HepG2 (cell line): Measurements from ENCODE around the gene CTDNEP1. TPM values are rescaled to one million over a fixed set of nuclear protein-coding genes. Genes with fewer than 3 reads are reported as not detected.

Experiments used
- ATAC-seq: fragments of 200-7000 bp; cut with Tn5 transposase; 3 replicates; pipeline ENCODE4 v1.9.1; 2020; ENCODE audit warnings: mild to moderate bottlenecking, moderate library complexity
- BruUV-seq: library from RNA; stranded (reverse); fragments of 400-500 nt; replicated peaks from 2 replicates; lab custom pipeline; 2021; lab: Mats Ljungman, UMichigan
- CTCF ChIA-PET: fragments of 300-600 bp; formaldehyde crosslinking; extraction: SDS; loops from one replicate; lab custom pipeline; 2021; ENCODE audit warnings: low total read pairs, inconsistent platforms, low intra/inter-chr PET ratio; lab: Yijun Ruan, JAX
- POLR2A ChIA-PET: fragments of 350-600 bp; sonication (Branson Sonifier 250); formaldehyde crosslinking; loops from one replicate; lab custom pipeline; 2020; ENCODE audit warnings: antibody characterized with exemption, inconsistent platforms; lab: Yijun Ruan, JAX
- DNase-seq: peaks from one replicate; pipeline ENCODE4 v3.0.0-alpha.2; 2015; ENCODE audit warnings: low spot score
- FAIRE-seq: peaks from 3 replicates; lab custom pipeline; 2011; peaks lifted over from hg19 to GRCh38; lab: Jason Lieb, UNC
- H2AFZ ChIP-seq: one replicate; pipeline ENCODE4 v1.6.1; 2011; ENCODE audit warnings: low read length, inconsistent platforms
- H3K27ac ChIP-seq: fragments of 300-600 bp; 3 replicates; pipeline ENCODE4 v1.8.0; 2011; ENCODE audit warnings: mixed run types, mild to moderate bottlenecking, mixed read lengths, low read length, inconsistent platforms; ENCODE audit not compliant: insufficient read depth; ENCODE audit errors: extremely low read length
- H3K27me3 ChIP-seq, 2 experiments: fragments of 200-600 bp in 1 of 2; 2 replicates in 1 of 2; 3 replicates in 1 of 2; pipeline versions ENCODE4 v1.6.0 to v1.8.0; 2011; ENCODE audit warnings: low read length in 2 of 2, mild to moderate bottlenecking in 2 of 2, moderate library complexity in 2 of 2, inconsistent platforms in 1 of 2; ENCODE audit not compliant: insufficient read depth in 2 of 2, control insufficient read depth in 1 of 2
- H3K36me3 ChIP-seq, 2 experiments: fragments of 200-600 bp in 1 of 2; replicated peaks in 1 of 2; 2 replicates in 1 of 2; 3 replicates in 1 of 2; pipeline versions ENCODE4 v1.5.1 to v1.8.0; 2011; ENCODE audit warnings: low read length in 2 of 2, inconsistent platforms in 1 of 2; ENCODE audit not compliant: insufficient read depth in 2 of 2, control insufficient read depth in 1 of 2
- H3K4me1 ChIP-seq: 2 replicates; pipeline ENCODE4 v1.5.1; 2012; ENCODE audit warnings: low read length, inconsistent platforms; ENCODE audit not compliant: insufficient read depth
- H3K4me2 ChIP-seq: 2 replicates; pipeline ENCODE4 v1.6.0; 2011; ENCODE audit warnings: low read depth, low read length, inconsistent platforms
- H3K4me3 ChIP-seq, 3 experiments: fragments of 200-600 bp in 1 of 3; sonication (generic), shearing (Covaris generic) in 1 of 3; replicated peaks in 1 of 3; 2 replicates each; pipeline ENCODE4 v1.5.1; 2011 to 2016; ENCODE audit warnings: low read length in 3 of 3, inconsistent platforms in 2 of 3, low read depth in 2 of 3, mild to moderate bottlenecking in 2 of 3, control low read depth in 1 of 3, mixed read lengths in 1 of 3; ENCODE audit not compliant: insufficient read depth in 1 of 3
- H3K79me2 ChIP-seq: one replicate; pipeline ENCODE4 v1.6.1; 2011; ENCODE audit warnings: low read length, inconsistent platforms; ENCODE audit not compliant: insufficient read depth
- H3K9ac ChIP-seq: 2 replicates; pipeline ENCODE4 v1.6.0; 2011; ENCODE audit warnings: mild to moderate bottlenecking, low read depth, low read length, inconsistent platforms; ENCODE audit not compliant: insufficient read depth
- H3K9me3 ChIP-seq: 2 replicates; pipeline ENCODE4 v1.5.1; 2012; ENCODE audit warnings: mild to moderate bottlenecking, low read length
- H4K20me1 ChIP-seq: 2 replicates; pipeline ENCODE4 v1.6.0; 2011; ENCODE audit warnings: inconsistent platforms, mild to moderate bottlenecking, low read length, moderate library complexity; ENCODE audit not compliant: insufficient read depth
- ATRX ChIP-seq: sonication (generic); formaldehyde crosslinking; IDR thresholded peaks from 2 replicates; pipeline ENCODE4 v1.4.0; 2020; ENCODE audit warnings: missing genetic modification reagents, borderline replicate concordance
- CBFB ChIP-seq: sonication (generic); formaldehyde crosslinking; IDR thresholded peaks from 2 replicates; pipeline ENCODE4 v1.4.0; 2020; ENCODE audit warnings: missing genetic modification reagents
- GFI1 ChIP-seq: sonication (generic); formaldehyde crosslinking; IDR thresholded peaks from 2 replicates; pipeline ENCODE4 v1.5.0; 2020; ENCODE audit warnings: missing genetic modification reagents, mild to moderate bottlenecking, borderline replicate concordance
- MYNN ChIP-seq: sonication (generic); formaldehyde crosslinking; IDR thresholded peaks from 2 replicates; pipeline ENCODE4 v1.4.0; 2020; ENCODE audit warnings: mild to moderate bottlenecking, low read depth, missing genetic modification reagents
- SAFB2 ChIP-seq: sonication (generic); formaldehyde crosslinking; IDR thresholded peaks from 2 replicates; pipeline ENCODE4 v1.5.1; 2020; ENCODE audit warnings: missing genetic modification reagents, low read depth, mild to moderate bottlenecking, borderline replicate concordance
- SNAI1 ChIP-seq: sonication (generic); formaldehyde crosslinking; IDR thresholded peaks from 2 replicates; pipeline ENCODE4 v1.5.0; 2020; ENCODE audit warnings: mild to moderate bottlenecking, missing genetic modification reagents, borderline replicate concordance
- TAF1 ChIP-seq: sonication (generic); formaldehyde crosslinking; IDR thresholded peaks from 2 replicates; pipeline ENCODE4 v1.4.0; 2020; ENCODE audit warnings: missing genetic modification reagents
- TEAD3 ChIP-seq: optimal IDR thresholded peaks from 2 replicates; pipeline ENCODE3; 2016; ENCODE audit warnings: borderline replicate concordance
- ZNF10 ChIP-seq: sonication (generic); formaldehyde crosslinking; IDR thresholded peaks from 2 replicates; pipeline ENCODE4 v1.4.0; 2020; ENCODE audit warnings: mild to moderate bottlenecking, low read depth, missing genetic modification reagents, borderline replicate concordance
- ZNF543 ChIP-seq: sonication (generic); formaldehyde crosslinking; IDR thresholded peaks from 2 replicates; pipeline ENCODE4 v1.4.0; 2020; ENCODE audit warnings: mild to moderate bottlenecking, missing genetic modification reagents
- ZNF556 ChIP-seq: sonication (generic); formaldehyde crosslinking; IDR thresholded peaks from 2 replicates; pipeline ENCODE4 v1.4.0; 2020; ENCODE audit warnings: mild to moderate bottlenecking, missing genetic modification reagents, borderline replicate concordance
- ZNF598 ChIP-seq: sonication (generic); formaldehyde crosslinking; IDR thresholded peaks from 2 replicates; pipeline ENCODE4 v1.5.1; 2020; ENCODE audit warnings: mild to moderate bottlenecking, missing genetic modification reagents, borderline replicate concordance
- ZNF605 ChIP-seq: sonication (generic); formaldehyde crosslinking; IDR thresholded peaks from 2 replicates; pipeline ENCODE4 v1.8.0; 2022; ENCODE audit warnings: mild to moderate bottlenecking, missing genetic modification reagents
- ZNF773 ChIP-seq: sonication (generic); formaldehyde crosslinking; IDR thresholded peaks from 2 replicates; pipeline ENCODE4 v1.4.0; 2020; ENCODE audit warnings: missing genetic modification reagents, borderline replicate concordance
- ZSCAN29 ChIP-seq: sonication (generic); formaldehyde crosslinking; conservative IDR thresholded peaks from 2 replicates; pipeline ENCODE4 v1.4.0; 2020; ENCODE audit warnings: mild to moderate bottlenecking, missing genetic modification reagents
- WGBS: methylation state at CpG from one replicate; pipeline ENCODE4 v1.1.6; 2017; ENCODE audit warnings: low lambda C conversion rate; 5-methylcytosine and 5-hydroxymethylcytosine counted together
- in situ Hi-C: cut with HindIII; loops from 2 replicates; pipeline ENCODE4 v1.10.0; 2017; ENCODE audit warnings: low pct_unique_long_range_greater_than_20kb; ENCODE audit not compliant: extremely low pct_ligation_motif_present
- intact Hi-C: fragments of 100-400 bp; cut with micrococcal nuclease; formaldehyde crosslinking; loops from one replicate; pipeline ENCODE4 v1.10.0; 2022; ENCODE audit not compliant: unreplicated experiment
- polyA plus RNA-seq, 8 experiments: library from polyadenylated mRNA; depleted of rRNA in 3 of 8; stranded (reverse) in 7 of 8; unstranded in 1 of 8; fragments of >200 nt; fragmentation: Illumina TruSeq in 4 of 8; extraction: Trizol in 4 of 8; gene quantifications; 2 replicates each; pipeline versions ENCODE4 v1.2.1 to v1.2.3, GENCODE V29; 2011 to 2016; ENCODE audit warnings: low read depth in 4 of 8, missing spikeins in 1 of 8, mixed read lengths in 1 of 8; ENCODE audit not compliant: insufficient read depth in 1 of 8
- total RNA-seq, 5 experiments: library from RNA; depleted of rRNA; stranded (reverse); fragments of >200 nt; fragmentation: Illumina TruSeq; extraction: Trizol; gene quantifications; 2 replicates each; pipeline ENCODE4 v1.2.3, GENCODE V29; 2016; ENCODE audit warnings: low read depth in 1 of 5
- TF ChIP-seq, protein P1 (sequence below): sonication (generic); formaldehyde crosslinking; IDR thresholded peaks from 2 replicates; pipeline ENCODE4 v1.5.0; 2020; ENCODE audit warnings: mild to moderate bottlenecking, missing genetic modification reagents, borderline replicate concordance
- TF ChIP-seq, protein P2 (sequence below): sonication (generic); formaldehyde crosslinking; IDR thresholded peaks from 2 replicates; pipeline ENCODE4 v1.4.0; 2020; ENCODE audit warnings: missing genetic modification reagents, mild to moderate bottlenecking, borderline replicate concordance
- TF ChIP-seq, protein P3 (sequence below): sonication (generic); formaldehyde crosslinking; IDR thresholded peaks from 2 replicates; pipeline ENCODE4 v1.4.0; 2020; ENCODE audit warnings: missing genetic modification reagents, mild to moderate bottlenecking, borderline replicate concordance

The CTDNEP1 gene
- total and polyA plus RNA-seq, 2 of the 13 experiments (the other 11 are each of a cell fraction or from before 2014, with no cell fraction given), result 19.8 to 118 TPM

DNA sequence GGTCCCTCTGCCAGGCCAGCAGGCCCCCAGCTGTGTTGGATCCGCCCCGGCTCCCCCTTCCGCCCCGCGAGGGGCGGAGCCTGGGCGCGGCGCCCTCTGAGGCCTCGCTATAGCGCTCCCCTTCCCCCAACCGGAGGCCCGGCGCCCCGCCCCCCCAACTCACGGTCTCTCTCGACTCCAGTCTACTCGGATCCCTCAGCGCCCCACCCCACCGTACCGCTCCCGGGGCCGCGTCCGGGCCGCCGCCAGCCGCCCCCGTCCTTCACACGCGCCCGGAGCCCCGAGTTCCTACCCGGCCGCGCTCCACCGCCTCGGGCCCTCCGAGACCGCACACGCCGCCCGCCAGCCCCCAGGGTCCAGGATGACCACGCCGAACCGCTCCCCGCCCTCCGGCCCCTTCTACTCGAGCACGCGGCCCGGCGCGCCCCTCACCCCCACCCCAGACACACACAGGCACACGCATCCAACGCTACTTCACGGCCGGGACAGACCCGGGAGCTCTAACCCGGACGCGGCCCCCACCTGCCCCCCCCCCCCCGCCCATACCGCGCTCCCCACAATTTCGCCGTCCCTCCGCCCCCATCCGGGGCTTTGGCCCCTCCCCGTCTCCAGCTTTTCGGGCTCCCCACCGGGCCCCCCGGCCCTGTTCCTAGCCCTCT lies 13.6 kb downstream of the CTDNEP1 start:
- POLR2A ChIA-PET, result interaction anchor here (0.7 to 8.9 kb wide), 12 partner anchors 13 to 202 kb away, joined by 3 to 140 read pairs (median 6); partner anchors contain the start of genes ACADVL, ASGR1, ASGR2 and CTDNEP1
- peak overlapping the region; percentile 96 for H3K9ac ChIP-seq
- 4% methylated on average over 22 of the region's 73 CpGs for WGBS
- TF ChIP-seq ZNF605 (CRISPR knock-in tag) (no peak), ZNF556 (CRISPR knock-in tag) (peak; percentile 26; the same call in 1 of the 2 replicates), ZNF543 (CRISPR knock-in tag) (no peak), MYNN (CRISPR knock-in tag) (no peak), ZNF598 (CRISPR knock-in tag) (no peak), TAF1 (CRISPR knock-in tag) (peak; percentile 25; the same call in 1 of the 2 replicates), CBFB (CRISPR knock-in tag) (no peak), ATRX (no peak), SAFB2 (CRISPR knock-in tag) (no peak), SNAI1 (CRISPR knock-in tag) (no peak), GFI1 (peak; percentile 47; the same call in 1 of the 2 replicates), ZNF773 (CRISPR knock-in tag) (no peak), ZNF10 (CRISPR knock-in tag) (no peak), ZSCAN29 (CRISPR knock-in tag) (no peak), TEAD3 (CRISPR knock-in tag) (no peak)
- TF ChIP-seq, protein P1, sequence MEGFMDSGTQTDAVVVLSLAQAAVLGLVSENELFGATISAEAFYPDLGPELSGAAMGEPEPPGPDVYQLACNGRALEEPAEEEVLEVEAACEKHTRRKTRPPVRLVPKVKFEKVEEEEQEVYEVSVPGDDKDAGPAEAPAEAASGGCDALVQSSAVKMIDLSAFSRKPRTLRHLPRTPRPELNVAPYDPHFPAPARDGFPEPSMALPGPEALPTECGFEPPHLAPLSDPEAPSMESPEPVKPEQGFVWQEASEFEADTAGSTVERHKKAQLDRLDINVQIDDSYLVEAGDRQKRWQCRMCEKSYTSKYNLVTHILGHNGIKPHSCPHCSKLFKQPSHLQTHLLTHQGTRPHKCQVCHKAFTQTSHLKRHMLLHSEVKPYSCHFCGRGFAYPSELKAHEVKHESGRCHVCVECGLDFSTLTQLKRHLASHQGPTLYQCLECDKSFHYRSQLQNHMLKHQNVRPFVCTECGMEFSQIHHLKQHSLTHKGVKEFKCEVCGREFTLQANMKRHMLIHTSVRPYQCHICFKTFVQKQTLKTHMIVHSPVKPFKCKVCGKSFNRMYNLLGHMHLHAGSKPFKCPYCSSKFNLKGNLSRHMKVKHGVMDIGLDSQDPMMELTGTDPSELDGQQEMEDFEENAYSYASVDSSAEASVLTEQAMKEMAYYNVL, result no peak
- TF ChIP-seq, protein P2, sequence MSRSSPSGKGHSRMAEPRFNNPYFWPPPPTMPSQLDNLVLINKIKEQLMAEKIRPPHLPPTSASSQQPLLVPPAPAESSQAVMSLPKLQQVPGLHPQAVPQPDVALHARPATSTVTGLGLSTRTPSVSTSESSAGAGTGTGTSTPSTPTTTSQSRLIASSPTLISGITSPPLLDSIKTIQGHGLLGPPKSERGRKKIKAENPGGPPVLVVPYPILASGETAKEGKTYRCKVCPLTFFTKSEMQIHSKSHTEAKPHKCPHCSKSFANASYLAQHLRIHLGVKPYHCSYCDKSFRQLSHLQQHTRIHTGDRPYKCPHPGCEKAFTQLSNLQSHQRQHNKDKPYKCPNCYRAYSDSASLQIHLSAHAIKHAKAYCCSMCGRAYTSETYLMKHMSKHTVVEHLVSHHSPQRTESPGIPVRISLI (CRISPR knock-in tag), result no peak
- TF ChIP-seq, protein P3, sequence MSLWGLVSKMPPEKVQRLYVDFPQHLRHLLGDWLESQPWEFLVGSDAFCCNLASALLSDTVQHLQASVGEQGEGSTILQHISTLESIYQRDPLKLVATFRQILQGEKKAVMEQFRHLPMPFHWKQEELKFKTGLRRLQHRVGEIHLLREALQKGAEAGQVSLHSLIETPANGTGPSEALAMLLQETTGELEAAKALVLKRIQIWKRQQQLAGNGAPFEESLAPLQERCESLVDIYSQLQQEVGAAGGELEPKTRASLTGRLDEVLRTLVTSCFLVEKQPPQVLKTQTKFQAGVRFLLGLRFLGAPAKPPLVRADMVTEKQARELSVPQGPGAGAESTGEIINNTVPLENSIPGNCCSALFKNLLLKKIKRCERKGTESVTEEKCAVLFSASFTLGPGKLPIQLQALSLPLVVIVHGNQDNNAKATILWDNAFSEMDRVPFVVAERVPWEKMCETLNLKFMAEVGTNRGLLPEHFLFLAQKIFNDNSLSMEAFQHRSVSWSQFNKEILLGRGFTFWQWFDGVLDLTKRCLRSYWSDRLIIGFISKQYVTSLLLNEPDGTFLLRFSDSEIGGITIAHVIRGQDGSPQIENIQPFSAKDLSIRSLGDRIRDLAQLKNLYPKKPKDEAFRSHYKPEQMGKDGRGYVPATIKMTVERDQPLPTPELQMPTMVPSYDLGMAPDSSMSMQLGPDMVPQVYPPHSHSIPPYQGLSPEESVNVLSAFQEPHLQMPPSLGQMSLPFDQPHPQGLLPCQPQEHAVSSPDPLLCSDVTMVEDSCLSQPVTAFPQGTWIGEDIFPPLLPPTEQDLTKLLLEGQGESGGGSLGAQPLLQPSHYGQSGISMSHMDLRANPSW (CRISPR knock-in tag), result no peak

More for the DNA sequence above, 13.6 kb downstream of the CTDNEP1 start:
- H3K36me3 ChIP-seq, result peaks cover 10 to 24% of the 10 kb centered on the region in 2 experiments
- H3K27ac ChIP-seq, result peak overlapping the region; percentile 88
- H3K79me2 ChIP-seq, result peaks cover 57% of the 10 kb centered on the region
- H3K27me3 ChIP-seq, result no peaks in the 10 kb centered on the region; a peak in 1 of 5 replicates
- H3K4me3 ChIP-seq, result peak overlapping the region; percentile 97 to 98 (median 98); a peak in 5 of 6 replicates
- in situ Hi-C loops, result no loop called here
- H3K4me2 ChIP-seq, result peak overlapping the region; percentile 84
- CTCF ChIA-PET, result no interaction called here
- no TSS peak for BruUV-seq
- intact Hi-C loops, result loop anchor here (10.0 kb wide), 1 partner anchor 63 kb away; the partner anchor contains the start of gene ASGR1
- no peaks in the 10 kb centered on the region for H3K9me3 ChIP-seq
- no peak overlapping the region for H2AFZ ChIP-seq
- 0 out of 2 replicates have a peak, but pooled peaks cover 3% of the 10 kb centered on the region for H4K20me1 ChIP-seq
- DNase-seq (peak; percentile 68), FAIRE-seq (no peak), ATAC-seq (peak; percentile 6)
- H3K4me1 ChIP-seq, result peaks cover 47% of the 10 kb centered on the region
